ENCODE data around the gene PEX10. TPM values are rescaled to one million over a fixed set of nuclear protein-coding genes. Genes with fewer than 3 reads are reported as not detected.

The PEX10 gene
- total and polyA plus RNA-seq, 4 experiments from 2014 or later: 7.2 to 13.0 (median 10.1) TPM

DNA sequence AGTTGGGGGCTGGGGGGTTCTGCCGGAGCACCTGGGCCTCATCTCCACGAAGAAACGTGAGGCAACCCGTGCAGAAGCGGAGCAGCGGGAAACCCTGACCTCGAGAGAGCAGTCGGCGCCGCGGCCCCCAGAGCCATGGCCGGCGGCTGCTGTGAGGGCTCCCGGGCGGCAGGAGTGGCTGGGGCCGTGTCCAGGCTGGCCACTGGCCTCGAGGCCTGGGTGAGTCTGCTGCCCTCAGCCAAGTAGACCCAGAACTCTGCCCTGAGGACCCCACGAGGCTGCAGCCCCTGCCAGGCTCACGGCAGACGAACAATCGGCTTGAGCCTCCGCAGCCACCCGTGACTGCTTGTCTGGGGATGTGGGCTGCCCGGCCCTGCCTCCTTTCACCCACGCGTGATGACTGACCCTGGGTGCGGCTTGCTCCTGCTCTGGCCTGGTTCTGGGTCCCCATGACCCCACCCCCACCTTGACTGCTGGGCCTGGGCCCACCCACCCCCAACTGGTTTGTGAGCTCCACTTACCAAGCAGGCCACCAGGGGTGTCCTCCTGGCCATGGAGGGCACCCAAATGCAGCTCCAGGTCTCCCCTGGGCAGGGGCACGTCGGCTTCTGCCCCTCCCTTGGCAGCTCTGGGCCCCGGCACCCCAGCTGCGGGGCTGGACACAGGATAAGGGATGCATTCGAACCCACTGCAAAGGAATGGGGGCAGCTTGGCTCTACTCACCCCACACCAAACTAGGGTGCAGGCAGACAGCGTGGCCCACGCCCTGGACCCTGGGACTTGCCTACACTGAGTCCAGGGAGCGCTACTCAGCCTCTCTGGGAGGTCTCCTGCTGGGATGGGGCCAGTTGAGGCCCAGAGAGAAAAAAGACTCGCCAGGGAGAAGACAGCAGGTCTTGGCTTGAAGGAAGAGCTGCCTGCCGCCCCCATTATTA lies 55.2 kb downstream of the PEX10 start:
- no peaks in the 10 kb centered on the region for H3K27me3 Mint-ChIP-seq
- H3K4me1 ChIP-seq (ENCODE audit: insufficient read depth, low read length): no peaks in the 10 kb centered on the region
- no peak for DNase-seq
- H3K36me3 Mint-ChIP-seq: peaks cover under 1 to 3% of the 10 kb centered on the region in 2 donors
- no peak overlapping the region for H3K27ac ChIP-seq (ENCODE audit: low read depth, low read length)
- H3K27ac Mint-ChIP-seq: no peak overlapping the region
- ChIA-PET POLR2A (ENCODE audit: partially characterized antibody) (no interaction called here), CTCF (ENCODE audit: partially characterized antibody) (no interaction called here)
- no peaks in the 10 kb centered on the region for H3K36me3 ChIP-seq (ENCODE audit: insufficient read depth, low read length)
- H3K4me3 Mint-ChIP-seq: no peak overlapping the region
- no peaks in the 10 kb centered on the region for H3K9me3 ChIP-seq (ENCODE audit: control insufficient read depth in 1 of 2, low read length in 2 of 2)
- no peaks in the 10 kb centered on the region for H3K27me3 ChIP-seq (ENCODE audit: insufficient read depth, low read length)
- H3K4me1 Mint-ChIP-seq: peaks cover 0 to 2% (median 0%) of the 10 kb centered on the region in 4 donors
- H3K4me3 ChIP-seq (ENCODE audit: low read length in 2 of 2): no peak overlapping the region
- intact Hi-C loops (cut with micrococcal nuclease): no loop called here
- H3K9me3 Mint-ChIP-seq: peaks cover 0 to 2% (median 1%) of the 10 kb centered on the region in 8 donors

GRCh38 chr1:2356401-2356800 lies 56.0 kb downstream of the PEX10 start:
- Mint-ChIP-seq H3K9me3 (peaks cover 0 to 2% (median 0%) of the 10 kb centered on the region in 8 donors), H3K4me3 (no peak overlapping the region), H3K27ac (no peak overlapping the region), H3K27me3 (no peaks in the 10 kb centered on the region), H3K4me1 (peaks cover 0 to 2% (median 0%) of the 10 kb centered on the region in 4 donors), H3K36me3 (peaks cover 0 to 3% of the 10 kb centered on the region in 2 donors)
- intact Hi-C loops (cut with micrococcal nuclease): no loop called here
- H3K4me1 ChIP-seq (ENCODE audit: insufficient read depth, low read length): no peaks in the 10 kb centered on the region
- DNase-seq: no peak
- H3K27me3 ChIP-seq (ENCODE audit: insufficient read depth, low read length): no peaks in the 10 kb centered on the region
- no peak overlapping the region for H3K27ac ChIP-seq (ENCODE audit: low read depth, low read length)
- H3K4me3 ChIP-seq (ENCODE audit: low read length in 2 of 2): no peak overlapping the region
- no peaks in the 10 kb centered on the region for H3K9me3 ChIP-seq (ENCODE audit: control insufficient read depth in 1 of 2, low read length in 2 of 2)
- CTCF ChIA-PET (ENCODE audit: partially characterized antibody): no interaction called here
- POLR2A ChIA-PET (ENCODE audit: partially characterized antibody): no interaction called here
- H3K36me3 ChIP-seq (ENCODE audit: insufficient read depth, low read length): no peaks in the 10 kb centered on the region

GRCh38 chr1:2355373-2356261 lies 56.7 kb downstream of the PEX10 start:
- intact Hi-C loops (cut with micrococcal nuclease): no loop called here
- H3K9me3 ChIP-seq (ENCODE audit: control insufficient read depth in 1 of 2, low read length in 2 of 2): no peaks in the 10 kb centered on the region
- Mint-ChIP-seq H3K4me1 (peaks cover 0 to 2% (median 0%) of the 10 kb centered on the region in 4 donors), H3K4me3 (no peak overlapping the region), H3K27ac (no peak overlapping the region), H3K9me3 (peaks cover 0 to 2% (median 0%) of the 10 kb centered on the region in 8 donors), H3K36me3 (peaks cover 0 to 3% of the 10 kb centered on the region in 2 donors), H3K27me3 (no peaks in the 10 kb centered on the region)
- POLR2A ChIA-PET (ENCODE audit: partially characterized antibody): no interaction called here
- H3K27me3 ChIP-seq (ENCODE audit: insufficient read depth, low read length): no peaks in the 10 kb centered on the region
- CTCF ChIA-PET (ENCODE audit: partially characterized antibody): no interaction called here
- no peak overlapping the region for H3K27ac ChIP-seq (ENCODE audit: low read depth, low read length)
- H3K36me3 ChIP-seq (ENCODE audit: insufficient read depth, low read length): no peaks in the 10 kb centered on the region
- H3K4me1 ChIP-seq (ENCODE audit: insufficient read depth, low read length): no peaks in the 10 kb centered on the region
- DNase-seq: no peak
- H3K4me3 ChIP-seq (ENCODE audit: low read length in 2 of 2): no peak overlapping the region

- Histone ChIP-seq H3K9me3 (ENCODE audit: control insufficient read depth in 1 of 2, low read length in 2 of 2) (no peaks in the 10 kb centered on the region), H3K4me1 (ENCODE audit: insufficient read depth, low read length) (no peaks in the 10 kb centered on the region), H3K27me3 (ENCODE audit: insufficient read depth, low read length) (no peaks in the 10 kb centered on the region), H3K4me3 (ENCODE audit: low read length in 2 of 2) (no peak overlapping the region), H3K27ac (ENCODE audit: low read depth, low read length) (no peak overlapping the region), H3K36me3 (ENCODE audit: insufficient read depth, low read length) (no peaks in the 10 kb centered on the region)
- peaks cover 0 to 2% (median 0%) of the 10 kb centered on the region in 8 donors for H3K9me3 Mint-ChIP-seq
- intact Hi-C loops (cut with micrococcal nuclease): no loop called here
- DNase-seq: no peak
- no peaks in the 10 kb centered on the region for H3K36me3 Mint-ChIP-seq
- ChIA-PET CTCF (ENCODE audit: partially characterized antibody) (no interaction called here), POLR2A (ENCODE audit: partially characterized antibody) (no interaction called here)
- peaks cover 0 to 2% (median 0%) of the 10 kb centered on the region in 4 donors for H3K4me1 Mint-ChIP-seq
- H3K27me3 Mint-ChIP-seq: no peaks in the 10 kb centered on the region
- H3K27ac Mint-ChIP-seq: no peak overlapping the region
- H3K4me3 Mint-ChIP-seq: no peak overlapping the region
Observed at GRCh38 chr1:2354511-2355372, 57.6 kb downstream of the PEX10 start.

Other genes with a start within 250 kb of the PEX10 start
- 10 to 100 TPM; 38.4 to 40.8 TPM for gene FAAP20, start 217.8 kb downstream of the PEX10 start, total RNA-seq
- gene FAAP20, start 217.8 kb downstream of the PEX10 start, polyA plus RNA-seq: 10 to 100 TPM; 54.2 to 58.9 TPM
- gene SKI, start 184.2 kb downstream of the PEX10 start, total RNA-seq: 100 to 1,000 TPM in 1 of 2 experiments, 10 to 100 TPM in 1; 96.1 to 104 TPM
- under 1 TPM; 0.08 to 0.86 TPM for gene SKI, start 184.2 kb downstream of the PEX10 start, polyA plus RNA-seq
- gene MORN1, start 21.0 kb downstream of the PEX10 start, total RNA-seq: 10 to 100 TPM; 12.5 to 15.3 TPM
- 1 to 10 TPM; 1.9 to 2.2 TPM for gene MORN1, start 21.0 kb downstream of the PEX10 start, polyA plus RNA-seq
- 100 to 1,000 TPM; 149 to 151 TPM for gene RER1, start 20.7 kb downstream of the PEX10 start, total RNA-seq
- 100 to 1,000 TPM; 131 to 221 TPM for gene RER1, start 20.7 kb downstream of the PEX10 start, polyA plus RNA-seq
- 10 to 100 TPM; 26.6 to 31.6 TPM for gene PLCH2, start 63.7 kb upstream of the PEX10 start, total RNA-seq
- 1 to 10 TPM in 1 of 2 donors, not detected in 1; 2.0 TPM for gene PLCH2, start 63.7 kb upstream of the PEX10 start, polyA plus RNA-seq
- gene PANK4, start 114.0 kb upstream of the PEX10 start, total RNA-seq: 10 to 100 TPM; 88.9 to 93.7 TPM
- 10 to 100 TPM; 10.6 to 24.4 TPM for gene PANK4, start 114.0 kb upstream of the PEX10 start, polyA plus RNA-seq
- gene HES5, start 117.7 kb upstream of the PEX10 start, total RNA-seq: not detected
- gene HES5, start 117.7 kb upstream of the PEX10 start, polyA plus RNA-seq: not detected
- 100 to 1,000 TPM; 170 to 173 TPM for gene TNFRSF14, start 143.8 kb upstream of the PEX10 start, total RNA-seq
- 10 to 100 TPM; 59.6 to 66.1 TPM for gene TNFRSF14, start 143.8 kb upstream of the PEX10 start, polyA plus RNA-seq
- gene PRXL2B, start 174.2 kb upstream of the PEX10 start, total RNA-seq: 10 to 100 TPM; 26.5 to 27.2 TPM
- 10 to 100 TPM; 21.4 to 23.5 TPM for gene PRXL2B, start 174.2 kb upstream of the PEX10 start, polyA plus RNA-seq
- under 1 TPM; 0.67 to 0.90 TPM for gene MMEL1, start 220.5 kb upstream of the PEX10 start, total RNA-seq
- gene MMEL1, start 220.5 kb upstream of the PEX10 start, polyA plus RNA-seq: 1 to 10 TPM; 5.5 to 8.1 TPM